Liver (tissue), 9 donors: ENCODE data around the gene SFXN3. TPM values are rescaled to one million over a fixed set of nuclear protein-coding genes. Genes with fewer than 3 reads are reported as not detected.

Source experiments
- DNase-seq: peaks from one replicate; pipeline ENCODE4 v3.0.0-alpha.2; 2017; ENCODE audit warnings: low spot score
- H3K27ac ChIP-seq, 2 donors: one replicate each; pipeline ENCODE4 v1.7.0; 2013; ENCODE audit warnings: inconsistent platforms in 2 of 2, low read length in 2 of 2, control low read depth in 1 of 2, low read depth in 1 of 2, mild to moderate bottlenecking in 1 of 2
- H3K27me3 ChIP-seq, 4 donors: one replicate each; pipeline versions ENCODE4 v1.6.1 to v1.7.0; 2013; ENCODE audit warnings: low read length in 3 of 4, inconsistent platforms in 1 of 4, mild to moderate bottlenecking in 1 of 4, moderate library complexity in 1 of 4; ENCODE audit not compliant: control insufficient read depth in 4 of 4, insufficient read depth in 4 of 4
- H3K36me3 ChIP-seq, 4 donors: one replicate each; pipeline versions ENCODE4 v1.6.1 to v1.7.0; 2013; ENCODE audit warnings: low read length in 3 of 4, mild to moderate bottlenecking in 3 of 4, low read depth in 1 of 4, moderate library complexity in 1 of 4; ENCODE audit not compliant: control insufficient read depth in 4 of 4, insufficient read depth in 3 of 4
- H3K4me1 ChIP-seq, 4 donors: one replicate each; pipeline versions ENCODE4 v1.6.1 to v1.7.0; 2013; ENCODE audit warnings: low read length in 3 of 4, mild to moderate bottlenecking in 3 of 4, moderate library complexity in 1 of 4; ENCODE audit not compliant: control insufficient read depth in 4 of 4, insufficient read depth in 4 of 4
- H3K4me3 ChIP-seq, 3 donors: one replicate each; pipeline versions ENCODE4 v1.6.1 to v1.7.0; 2013; ENCODE audit warnings: low read length in 3 of 3, control low read depth in 1 of 3, low read depth in 1 of 3, mild to moderate bottlenecking in 1 of 3
- H3K9ac ChIP-seq, 2 donors: one replicate each; pipeline ENCODE4 v1.7.0; 2013; ENCODE audit warnings: low read length in 2 of 2, mild to moderate bottlenecking in 2 of 2, moderate library complexity in 2 of 2, control low read depth in 1 of 2, low read depth in 1 of 2
- H3K9me3 ChIP-seq, 4 donors: one replicate each; pipeline versions ENCODE4 v1.6.1 to v1.7.0; 2013; ENCODE audit warnings: low read length in 3 of 4; ENCODE audit not compliant: control insufficient read depth in 4 of 4
- CTCF ChIP-seq: fragments of 150-350 bp; IDR thresholded peaks from 2 replicates; pipeline ENCODE4 v1.5.1; 2017; ENCODE audit warnings: improper control_type of control experiment, low read depth, low read length; ENCODE audit not compliant: missing input control
- EGR1 ChIP-seq, 2 donors: IDR thresholded peaks; 2 replicates each; pipeline ENCODE4 v1.6.1; 2016 to 2018; ENCODE audit warnings: antibody characterized with exemption in 2 of 2, low read depth in 2 of 2
- FOXA1 ChIP-seq: IDR thresholded peaks from 2 replicates; pipeline ENCODE4 v1.6.1; 2016; ENCODE audit warnings: antibody characterized with exemption
- FOXA2 ChIP-seq: IDR thresholded peaks from 2 replicates; pipeline ENCODE4 v1.6.1; 2016; ENCODE audit warnings: antibody characterized with exemption
- GABPA ChIP-seq, 2 donors: IDR thresholded peaks in 1 of 2; conservative IDR thresholded peaks in 1 of 2; 2 replicates each; pipeline ENCODE4 v1.6.1; 2016; ENCODE audit warnings: antibody characterized with exemption in 2 of 2, mild to moderate bottlenecking in 1 of 2, moderate library complexity in 1 of 2
- HNF4A ChIP-seq, 2 donors: conservative IDR thresholded peaks; 2 replicates each; pipeline ENCODE4 v1.6.1; 2016; ENCODE audit warnings: antibody characterized with exemption in 2 of 2, mild to moderate bottlenecking in 2 of 2
- HNF4G ChIP-seq: IDR thresholded peaks from 2 replicates; pipeline ENCODE4 v1.6.1; 2016; ENCODE audit warnings: antibody characterized with exemption
- JUND ChIP-seq, 2 donors: IDR thresholded peaks; 2 replicates each; pipeline ENCODE4 v1.6.1; 2016; ENCODE audit warnings: antibody characterized with exemption in 2 of 2
- NR2F2 ChIP-seq: IDR thresholded peaks from 2 replicates; pipeline ENCODE4 v1.6.1; 2016; ENCODE audit warnings: antibody characterized with exemption
- RAD21 ChIP-seq, 2 donors: IDR thresholded peaks; 2 replicates each; pipeline ENCODE4 v1.6.1; 2016; ENCODE audit warnings: antibody characterized with exemption in 2 of 2, mild to moderate bottlenecking in 2 of 2
- REST ChIP-seq: IDR thresholded peaks from 2 replicates; pipeline ENCODE4 v1.6.1; 2016; ENCODE audit warnings: antibody characterized with exemption, mild to moderate bottlenecking
- SP1 ChIP-seq: IDR thresholded peaks from 2 replicates; pipeline ENCODE4 v1.6.1; 2018; ENCODE audit warnings: antibody characterized with exemption, mild to moderate bottlenecking
- YY1 ChIP-seq: IDR thresholded peaks from 2 replicates; pipeline ENCODE4 v1.6.1; 2016; ENCODE audit warnings: antibody characterized with exemption, mild to moderate bottlenecking
- ZBTB33 ChIP-seq: IDR thresholded peaks from 2 replicates; pipeline ENCODE4 v1.6.1; 2016; ENCODE audit warnings: antibody characterized with exemption
- WGBS: extraction: QIAGEN DNeasy Blood & Tissue Kit; methylation state at CpG from one replicate; pipeline ENCODE4 v1.1.7; 2013; 5-methylcytosine and 5-hydroxymethylcytosine counted together
- polyA plus RNA-seq, 2 donors: library from polyadenylated mRNA; stranded (reverse) in 1 of 2; unstranded in 1 of 2; fragments of 200-250 nt in 1 of 2; fragments of >200 nt in 1 of 2; fragmentation: Nextera tagmentation in 1 of 2; extraction: Ambion mirVana in 1 of 2; gene quantifications; one replicate each; pipeline versions ENCODE4 v1.2.1 to v1.2.3, GENCODE V29; 2013 to 2015
- total RNA-seq, 2 donors: library from RNA; depleted of rRNA; stranded (reverse); fragments of >200 nt; gene quantifications; one replicate each; pipeline ENCODE4 v1.2.3, GENCODE V29; 2014
- donor health status: healthy.
- donor health status: healthy.
- donor health status: healthy.
- donor health status: healthy.
- donor health status: healthy.

The SFXN3 gene
- total and polyA plus RNA-seq, 4 donors: 1.7 to 11.1 (median 6.3) TPM

GRCh38 chr10:101000915-101001658, 29.9 kb upstream of the SFXN3 start:
- DNase-seq: peak; percentile 45
- Histone ChIP-seq H3K27ac (peak overlapping the region; percentile 70 to 80), H3K9me3 (no peaks in the 10 kb centered on the region), H3K9ac (peak overlapping the region in 1 of 2 donors; percentile 16), H3K27me3 (no peaks in the 10 kb centered on the region), H3K36me3 (peaks cover 0 to 9% (median under 1%) of the 10 kb centered on the region in 4 donors), H3K4me1 (peaks cover 0 to 30% (median 17%) of the 10 kb centered on the region in 4 donors), H3K4me3 (no peak overlapping the region)
- 63% methylated on average over 12 of the region's 12 CpGs for WGBS
- TF ChIP-seq HNF4G (no peak), FOXA1 (no peak), SP1 (peak; percentile 12)

- 82% methylated on average over 5 of the region's 5 CpGs for WGBS
- DNase-seq: no peak
- no peaks in the 10 kb centered on the region for H3K27me3 ChIP-seq
- H3K9me3 ChIP-seq: no peaks in the 10 kb centered on the region
- peak overlapping the region in 1 of 2 donors; percentile 56 for H3K9ac ChIP-seq
- peaks cover 0 to 25% (median 15%) of the 10 kb centered on the region in 4 donors for H3K4me1 ChIP-seq
- no peak overlapping the region for H3K4me3 ChIP-seq
- TF ChIP-seq HNF4A (conservative IDR thresholded peaks at IDR 0.05) (no peak), YY1 (no peak), RAD21 (IDR thresholded peaks at IDR 0.05) (no peak), JUND (IDR thresholded peaks at IDR 0.05) (no peak), GABPA (IDR thresholded peaks at IDR 0.05 in 1 of 2, conservative IDR thresholded peaks at IDR 0.05 in 1 of 2) (no peak), CTCF (no peak), ZBTB33 (no peak), EGR1 (IDR thresholded peaks at IDR 0.05; ENCODE audit: low read depth in 2 of 2) (no peak), FOXA2 (no peak), NR2F2 (no peak)
- peaks cover 0 to 14% (median under 1%) of the 10 kb centered on the region in 4 donors for H3K36me3 ChIP-seq
- H3K27ac ChIP-seq: peak overlapping the region; percentile 42 to 67
These were observed 29.4 kb upstream of the SFXN3 start for GRCh38 chr10:101001659-101002035.

GRCh38 chr10:101002456-101002855, 28.6 kb upstream of the SFXN3 start:
- Histone ChIP-seq H3K4me3 (no peak overlapping the region), H3K9me3 (no peaks in the 10 kb centered on the region), H3K27me3 (no peaks in the 10 kb centered on the region), H3K27ac (peak overlapping the region; percentile 42 to 67), H3K36me3 (peaks cover 0 to 14% (median under 1%) of the 10 kb centered on the region in 4 donors), H3K4me1 (peaks cover 0 to 20% (median 13%) of the 10 kb centered on the region in 4 donors), H3K9ac (no peak overlapping the region)
- DNase-seq: no peak
- 89% methylated on average over 11 of the region's 11 CpGs for WGBS
- TF ChIP-seq EGR1 (IDR thresholded peaks at IDR 0.05; ENCODE audit: low read depth in 2 of 2) (no peak), NR2F2 (no peak), HNF4G (no peak), ZBTB33 (no peak), JUND (IDR thresholded peaks at IDR 0.05) (no peak), YY1 (no peak), SP1 (no peak), CTCF (no peak), REST (no peak)
